Esophagus mucosa (tissue), 1 donor: ENCODE measurements around the gene SUGT1. TPM values are rescaled to one million over a fixed set of nuclear protein-coding genes. Genes with fewer than 3 reads are reported as not detected.
"Not testable (repeated sequence)": the region's sequence is repeated elsewhere in the genome, so short reads cannot be mapped to it uniquely, and the experiment has no call there.

ENCODE experiments used
- ATAC-seq: fragments of 200-7000 bp; cut with Tn5 transposase; one replicate; pipeline ENCODE4 v1.9.1; 2020
- total RNA-seq: library from RNA; stranded (reverse); gene quantifications from one replicate; pipeline ENCODE4 v1.2.4, GENCODE V29; 2023
- donor health status: DM: yes; HTN: yes; CAD: no.

Gene SUGT1
- total RNA-seq, 1 donor from 2014 or later: 33.0 TPM

DNA sequence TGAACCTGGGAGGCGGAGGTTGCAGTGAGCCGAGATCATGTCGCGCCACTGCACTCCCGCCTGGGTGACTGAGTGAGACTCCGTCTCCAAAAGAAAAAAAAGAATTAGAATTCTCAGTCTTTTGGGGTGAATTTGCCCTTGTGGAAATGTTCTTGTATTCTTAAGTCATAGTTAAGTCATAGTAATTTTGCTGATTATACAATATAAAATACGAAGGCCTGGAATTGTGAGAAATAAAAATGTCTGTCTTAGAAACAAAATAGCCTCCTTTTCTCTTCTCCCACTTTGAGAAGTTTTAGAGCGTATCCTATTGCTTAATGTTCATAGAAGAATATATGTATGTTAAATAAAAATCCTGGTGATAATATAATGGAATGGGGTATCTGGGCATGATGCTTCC is 18.1 kb downstream of the SUGT1 start:
- no peak for ATAC-seq

DNA sequence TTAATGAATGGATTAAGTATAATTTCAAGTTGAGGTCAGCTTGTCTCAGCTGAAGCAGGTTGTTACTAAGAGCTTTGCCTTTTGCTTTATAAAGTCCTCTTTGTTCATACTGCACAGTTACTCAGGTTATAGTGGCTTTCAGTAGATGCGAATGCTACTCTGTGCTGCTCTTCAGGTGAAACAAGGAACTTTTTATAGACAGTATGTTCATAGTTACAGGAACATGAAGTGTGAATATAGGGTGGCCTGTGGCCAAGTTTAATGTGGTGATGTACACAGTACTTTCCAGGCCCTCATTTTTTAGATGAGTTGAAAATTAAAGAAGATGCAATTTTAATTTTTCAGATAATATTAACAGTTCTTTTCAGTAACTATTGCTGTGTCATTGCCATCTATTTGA is 20.8 kb downstream of the SUGT1 start:
- no peak for ATAC-seq

DNA sequence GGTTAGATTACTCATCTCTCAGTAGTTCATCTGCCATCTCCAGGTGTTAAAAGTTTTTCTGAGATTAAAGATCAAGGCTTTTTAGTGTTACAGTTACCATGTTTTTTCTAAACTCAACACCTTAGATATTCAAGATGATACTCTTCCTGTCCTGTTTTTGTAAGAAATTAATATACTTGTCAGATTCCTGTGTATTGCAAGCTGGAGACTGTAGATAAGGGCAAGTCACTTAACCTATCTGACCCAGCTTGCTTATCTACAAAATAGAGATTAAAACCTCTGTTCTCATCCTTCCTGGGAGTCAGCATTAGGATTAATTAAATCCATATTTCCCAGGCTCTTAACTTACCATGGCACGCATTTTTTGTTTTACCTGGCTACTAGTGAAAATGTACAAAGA is 25.2 kb downstream of the SUGT1 start:
- no peak for ATAC-seq

- ATAC-seq: not testable (repeated sequence)
These were observed 33.2 kb downstream of the SUGT1 start for GRCh38 chr13:52685806-52686205.

GRCh38 chr13:52686376-52686775 is 33.7 kb downstream of the SUGT1 start:
- no peak for ATAC-seq

GRCh38 chr13:52695856-52696255 is 43.2 kb downstream of the SUGT1 start:
- ATAC-seq: no peak

GRCh38 chr13:52696566-52696965 is 43.9 kb downstream of the SUGT1 start:
- ATAC-seq: no peak

GRCh38 chr13:52701728-52702465 is 49.3 kb downstream of the SUGT1 start:
- no peak for ATAC-seq

GRCh38 chr13:52703482-52703881 is 50.8 kb downstream of the SUGT1 start:
- no peak for ATAC-seq

GRCh38 chr13:52706081-52706480 is 53.4 kb downstream of the SUGT1 start:
- no peak for ATAC-seq

DNA sequence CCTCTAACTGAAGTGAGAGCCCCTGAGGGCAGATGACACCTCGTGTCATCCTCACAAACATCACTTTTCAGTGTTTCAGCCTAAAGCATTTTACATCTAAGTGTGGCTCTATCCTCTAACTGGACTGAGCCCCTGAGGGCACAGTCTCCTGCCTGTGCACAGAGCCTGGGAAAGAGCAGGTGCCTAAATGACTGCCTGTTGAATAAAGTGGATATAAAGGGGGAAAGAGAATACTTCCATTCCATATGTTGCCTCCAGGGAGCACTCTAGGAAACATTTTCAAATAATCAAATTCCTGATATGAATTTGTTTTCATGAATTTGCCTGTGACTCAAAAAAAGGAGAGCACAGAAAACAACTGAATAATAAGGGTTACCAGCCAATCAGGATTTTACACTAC is 54.7 kb downstream of the SUGT1 start:
- ATAC-seq: no peak

GRCh38 chr13:52708266-52708665 is 55.6 kb downstream of the SUGT1 start:
- ATAC-seq: not testable (repeated sequence)

DNA sequence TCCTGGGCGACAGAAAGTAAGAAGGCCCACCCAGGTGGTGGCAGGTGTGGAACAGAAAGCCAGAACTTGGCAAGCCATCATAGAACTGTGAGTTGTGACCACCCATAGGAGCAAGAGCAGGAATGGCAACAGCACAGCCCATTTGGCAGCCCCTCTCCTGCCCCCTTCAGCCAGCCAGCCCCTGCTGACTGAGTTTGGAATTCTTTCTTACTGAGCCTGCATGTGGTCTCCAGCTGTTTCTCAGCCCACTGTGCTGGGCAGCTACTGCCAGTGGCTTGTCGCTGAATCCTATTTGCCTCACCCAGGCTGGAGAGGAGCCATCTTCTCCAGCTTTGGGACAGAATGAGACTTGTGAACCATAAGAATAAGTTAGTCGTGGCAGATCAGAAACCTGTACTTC is 58.6 kb downstream of the SUGT1 start:
- ATAC-seq: no peak

GRCh38 chr13:52712385-52712784 is 59.7 kb downstream of the SUGT1 start:
- no peak for ATAC-seq

GRCh38 chr13:52713894-52714293 is 61.3 kb downstream of the SUGT1 start:
- no peak for ATAC-seq

GRCh38 chr13:52720904-52721303 is 68.3 kb downstream of the SUGT1 start:
- not testable (repeated sequence) for ATAC-seq

DNA sequence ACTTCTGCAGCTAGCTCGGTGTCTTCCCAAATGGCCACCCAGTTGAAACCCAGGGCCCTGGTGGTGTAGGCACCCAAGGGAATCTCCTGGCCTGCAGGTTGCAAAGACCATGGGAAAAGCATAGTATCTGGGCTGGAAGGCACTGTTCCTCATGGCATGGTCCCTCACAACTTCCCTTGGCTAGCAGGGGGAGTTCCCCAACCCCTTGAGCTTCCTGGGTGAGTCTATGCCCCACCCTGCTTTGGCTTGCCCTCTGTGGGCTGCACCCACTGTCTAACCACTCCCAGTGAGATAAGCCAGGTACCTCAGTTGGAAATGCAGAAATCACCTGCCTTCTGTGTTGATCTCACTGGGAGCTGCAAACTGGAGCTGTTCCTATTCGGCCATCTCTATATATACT is 68.7 kb downstream of the SUGT1 start:
- not testable (repeated sequence) for ATAC-seq

DNA sequence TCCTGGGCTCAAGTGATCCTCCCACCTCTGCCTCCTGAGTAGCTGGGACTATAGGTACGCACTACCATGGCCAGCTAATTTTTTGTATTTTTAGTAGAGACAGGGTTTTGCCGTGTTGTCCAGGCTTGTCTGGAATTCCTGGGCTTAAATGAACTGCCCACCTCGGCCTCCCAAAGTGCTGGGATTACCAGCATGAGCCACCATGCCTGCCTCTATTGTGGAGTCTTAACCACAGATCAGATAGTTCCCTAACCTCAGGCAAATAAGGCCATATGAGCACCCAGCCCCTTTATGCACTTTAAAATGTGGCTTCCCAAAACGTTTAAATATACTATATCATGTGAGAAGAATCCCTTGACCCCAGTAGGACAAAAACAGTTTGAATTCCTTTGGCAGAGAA is 70.5 kb downstream of the SUGT1 start:
- ATAC-seq: no peak

GRCh38 chr13:52725302-52725701 is 72.7 kb downstream of the SUGT1 start:
- no peak for ATAC-seq

GRCh38 chr13:52726258-52726657 is 73.6 kb downstream of the SUGT1 start:
- ATAC-seq: no peak

- no peak for ATAC-seq
These were observed 81.5 kb downstream of the SUGT1 start for GRCh38 chr13:52734075-52734623.

DNA sequence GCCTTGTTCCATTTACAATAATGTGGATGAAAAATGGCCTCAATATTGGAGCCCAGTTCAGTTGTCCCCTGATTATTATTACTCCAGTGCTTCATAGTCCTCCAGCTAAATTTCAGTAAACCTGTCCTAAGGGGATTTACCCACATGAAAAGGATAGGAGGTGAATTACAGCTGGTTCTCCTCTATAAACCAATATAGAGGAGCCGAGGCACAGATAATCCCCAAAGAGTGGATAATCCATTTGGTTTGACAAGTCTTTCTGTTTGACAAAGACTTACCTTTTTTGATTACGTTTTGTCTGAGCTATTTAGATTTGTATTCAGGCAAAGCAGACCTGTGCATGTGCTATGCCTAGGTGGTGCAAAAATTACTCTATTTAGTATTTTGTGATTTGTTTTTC is 84.3 kb downstream of the SUGT1 start:
- no peak for ATAC-seq

DNA sequence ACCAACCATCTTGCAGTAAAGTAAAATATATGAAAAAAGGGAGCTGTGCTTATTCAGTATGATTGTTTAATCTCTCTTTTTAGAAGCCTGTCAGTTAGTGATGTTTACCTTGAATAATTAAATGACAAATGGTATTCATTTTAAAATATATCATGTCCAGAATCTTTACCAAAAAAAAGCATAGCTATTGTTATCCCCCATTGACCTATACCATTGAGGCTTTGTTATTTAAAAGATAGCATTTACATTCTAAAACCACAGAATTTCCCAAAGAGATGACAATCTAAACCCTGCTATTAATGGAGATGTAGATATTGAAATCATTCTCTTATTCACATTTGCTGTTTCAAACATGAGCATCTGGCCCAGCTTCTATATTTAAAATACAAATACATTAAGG is 84.8 kb downstream of the SUGT1 start:
- ATAC-seq: no peak

DNA sequence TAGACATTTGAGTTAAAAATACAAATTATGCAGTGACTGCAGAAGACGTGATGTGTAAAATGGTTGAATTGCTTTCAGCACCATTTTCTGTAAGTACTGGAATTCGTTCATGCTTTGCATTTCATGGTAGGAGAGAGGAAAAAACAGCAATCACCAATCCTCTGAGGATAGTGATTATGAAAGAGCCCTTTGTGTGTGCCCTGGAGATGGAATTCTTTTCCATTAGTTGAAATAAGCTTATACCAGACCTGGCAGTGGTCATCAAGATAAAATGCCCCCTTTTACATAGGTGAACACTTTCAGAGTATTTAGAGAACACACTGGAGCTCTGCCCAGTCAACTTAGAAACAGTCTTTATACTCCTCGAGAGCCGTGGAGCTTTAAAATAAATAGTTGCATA is 85.3 kb downstream of the SUGT1 start:
- no peak for ATAC-seq
